Endothelial cell of umbilical vein (primary cell): ENCODE results near the gene GALK2. TPM values are rescaled to one million over a fixed set of nuclear protein-coding genes. Genes with fewer than 3 reads are reported as not detected.

ENCODE experiments used
- BruUV-seq: library from RNA; stranded (reverse); fragments of 400-500 nt; replicated peaks from 2 replicates; lab custom pipeline; 2021; lab: Mats Ljungman, UMichigan
- CTCF ChIA-PET: fragments of 300-600, 350-600 bp; sonication (Branson Sonifier 250); formaldehyde crosslinking; loops from one replicate; lab custom pipeline; 2021; ENCODE audit warnings: antibody characterized with exemption, inconsistent platforms; lab: Charles Lee
- POLR2A ChIA-PET: fragments of 300-600, 350-600 bp; sonication (Branson Sonifier 250); formaldehyde crosslinking; loops from one replicate; lab custom pipeline; 2021; ENCODE audit warnings: antibody characterized with exemption, inconsistent platforms; lab: Charles Lee
- DNase-seq: peaks from one replicate; pipeline ENCODE4 v3.0.0-alpha.2; 2011; ENCODE audit warnings: low read depth, low spot score
- FAIRE-seq: peaks from 2 replicates; lab custom pipeline; 2011; peaks lifted over from hg19 to GRCh38; lab: Jason Lieb, UNC
- H2AFZ ChIP-seq: 2 replicates; pipeline ENCODE4 v1.6.0; 2012; ENCODE audit warnings: low read depth, low read length, control low read depth, inconsistent platforms
- H3K27ac ChIP-seq: 2 replicates; pipeline ENCODE4 v1.5.1; 2011; ENCODE audit warnings: low read depth, mild to moderate bottlenecking, control low read depth, low read length, moderate library complexity; ENCODE audit not compliant: insufficient read depth
- H3K27me3 ChIP-seq, 2 experiments: 2 replicates each; pipeline versions ENCODE4 v1.6.0 to v1.6.1; 2011; ENCODE audit warnings: low read length in 2 of 2, mixed read lengths in 1 of 2; ENCODE audit not compliant: control insufficient read depth in 2 of 2, insufficient read depth in 2 of 2
- H3K36me3 ChIP-seq, 2 experiments: 2 replicates in 1 of 2; 3 replicates in 1 of 2; pipeline ENCODE4 v1.5.1; 2011; ENCODE audit warnings: low read length in 2 of 2, mild to moderate bottlenecking in 1 of 2, moderate library complexity in 1 of 2; ENCODE audit not compliant: control insufficient read depth in 2 of 2, insufficient read depth in 2 of 2; ENCODE audit errors: extremely low read depth in 1 of 2
- H3K4me1 ChIP-seq: 3 replicates; pipeline ENCODE4 v1.5.1; 2011; ENCODE audit warnings: mild to moderate bottlenecking, low read length; ENCODE audit not compliant: control insufficient read depth, insufficient read depth; ENCODE audit errors: extremely low read depth
- H3K4me2 ChIP-seq: 2 replicates; pipeline ENCODE4 v1.6.1; 2011; ENCODE audit warnings: low read length, control low read depth, mixed read lengths; ENCODE audit not compliant: insufficient read depth
- H3K4me3 ChIP-seq, 3 experiments: fragments of 200-600 bp in 1 of 3; sonication (generic), shearing (Covaris generic) in 1 of 3; replicated peaks in 1 of 3; 2 replicates each; pipeline ENCODE4 v1.5.1; 2011 to 2016; ENCODE audit warnings: control low read depth in 3 of 3, low read length in 3 of 3, mild to moderate bottlenecking in 2 of 3, inconsistent platforms in 1 of 3, low read depth in 1 of 3, moderate library complexity in 1 of 3; ENCODE audit not compliant: insufficient read depth in 1 of 3
- H3K79me2 ChIP-seq: 2 replicates; pipeline ENCODE4 v1.6.0; 2012; ENCODE audit warnings: low read length, inconsistent platforms; ENCODE audit not compliant: control insufficient read depth, insufficient read depth
- H3K9ac ChIP-seq: replicated peaks from 2 replicates; pipeline ENCODE3; 2011; ENCODE audit warnings: low read length, control low read depth; ENCODE audit not compliant: insufficient read depth; ENCODE audit errors: extremely low read depth
- H3K9me1 ChIP-seq: replicated peaks from 3 replicates; pipeline ENCODE4 v1.6.0; 2011; ENCODE audit warnings: mild to moderate bottlenecking, low read length; ENCODE audit not compliant: control insufficient read depth, insufficient read depth; ENCODE audit errors: extremely low read depth
- H3K9me3 ChIP-seq: replicated peaks from 2 replicates; pipeline ENCODE4 v1.5.1; 2012; ENCODE audit warnings: low read length, inconsistent platforms; ENCODE audit not compliant: control insufficient read depth, insufficient read depth
- H4K20me1 ChIP-seq: replicated peaks from 2 replicates; pipeline ENCODE3; 2011; ENCODE audit warnings: mild to moderate bottlenecking, low read length; ENCODE audit not compliant: control insufficient read depth, insufficient read depth; ENCODE audit errors: extremely low read depth
- CTCF ChIP-seq, 2 donors: IDR thresholded peaks; 1 replicate in 1 of 2; 2 replicates in 1 of 2; pipeline ENCODE4 v1.5.1; 2011; ENCODE audit warnings: low read length in 2 of 2, mild to moderate bottlenecking in 2 of 2, moderate library complexity in 2 of 2, control low read depth in 1 of 2, inconsistent platforms in 1 of 2, low read depth in 1 of 2; ENCODE audit not compliant: insufficient read depth in 1 of 2; ENCODE audit errors: extremely low read depth in 1 of 2
- EZH2 ChIP-seq: IDR thresholded peaks from 2 replicates; pipeline ENCODE4 v1.6.1; 2012; ENCODE audit warnings: borderline replicate concordance, low read depth, mild to moderate bottlenecking, moderate library complexity, low read length, inconsistent platforms; ENCODE audit not compliant: severe bottlenecking
- FOS ChIP-seq: IDR thresholded peaks from 2 replicates; pipeline ENCODE4 v1.6.1; 2011; ENCODE audit warnings: mild to moderate bottlenecking, low read length, moderate library complexity, borderline replicate concordance; ENCODE audit not compliant: insufficient read depth
- GATA2 ChIP-seq: IDR thresholded peaks from 2 replicates; pipeline ENCODE4 v1.7.0; 2011; ENCODE audit warnings: low read depth, mild to moderate bottlenecking, moderate library complexity, mixed read lengths, low read length; ENCODE audit not compliant: insufficient read length, insufficient read depth
- JUN ChIP-seq: IDR thresholded peaks from 2 replicates; pipeline ENCODE4 v1.6.1; 2011; ENCODE audit warnings: borderline replicate concordance, low read depth; ENCODE audit not compliant: insufficient read length, insufficient read depth
- MAX ChIP-seq: IDR thresholded peaks from 2 replicates; pipeline ENCODE4 v1.6.1; 2011; ENCODE audit not compliant: insufficient read depth, insufficient read length
- MYC ChIP-seq: IDR thresholded peaks from one replicate; pipeline ENCODE4 v1.6.1; 2011; ENCODE audit warnings: mild to moderate bottlenecking, low read depth, low read length
- POLR2A ChIP-seq: IDR thresholded peaks from 2 replicates; pipeline ENCODE4 v1.6.1; 2012; ENCODE audit warnings: low read depth, mild to moderate bottlenecking, control low read depth, low read length
- POLR2AphosphoS5 ChIP-seq: IDR thresholded peaks from 2 replicates; pipeline ENCODE4 v1.6.1; 2012; ENCODE audit warnings: low read depth, mild to moderate bottlenecking, control low read depth, low read length, moderate library complexity; ENCODE audit not compliant: insufficient read depth
- dilution Hi-C: fragments of 300-500 bp; cut with MboI; formaldehyde crosslinking; loops from one replicate; pipeline ENCODE4 v1.15.0; 2019; ENCODE audit warnings: low sequenced_read_pairs; ENCODE audit not compliant: extremely low pct_ligation_motif_present
- intact Hi-C: fragments of 100-400 bp; cut with micrococcal nuclease; formaldehyde crosslinking; loops from one replicate; pipeline ENCODE4 v1.10.0; 2022
- polyA plus RNA-seq, 4 experiments: library from polyadenylated mRNA; depleted of rRNA in 3 of 4; stranded (reverse) in 3 of 4; unstranded in 1 of 4; fragments of >200 nt; gene quantifications; 2 replicates each; pipeline versions ENCODE4 v1.2.1 to v1.2.3, GENCODE V29; 2011 to 2012; ENCODE audit warnings: missing spikeins in 1 of 4
- total RNA-seq: library from RNA; stranded (reverse); gene quantifications from 2 replicates; pipeline ENCODE4 v1.2.3, GENCODE V29; 2021

Gene GALK2
- total and polyA plus RNA-seq, 2 donors (not counting 3 experiments of a cell fraction or from before 2014, with no cell fraction given), result 19.9 to 31.3 TPM

- Histone ChIP-seq H2AFZ (no peak overlapping the region), H3K9me3 (no peaks in the 10 kb centered on the region), H3K36me3 (no peaks in the 10 kb centered on the region), H3K9ac (no peak overlapping the region), H3K9me1 (no peaks in the 10 kb centered on the region), H3K79me2 (peaks cover 15% of the 10 kb centered on the region), H3K27me3 (no peaks in the 10 kb centered on the region), H3K4me3 (no peak overlapping the region), H3K4me1 (no peaks in the 10 kb centered on the region), H3K4me2 (no peak overlapping the region), H4K20me1 (no peaks in the 10 kb centered on the region), H3K27ac (no peak overlapping the region)
- TF ChIP-seq FOS (no peak), MAX (no peak), POLR2AphosphoS5 (no peak), GATA2 (no peak), POLR2A (no peak), EZH2 (no peak), JUN (no peak), CTCF (IDR thresholded peaks at IDR 0.05; ENCODE audit: extremely low read depth in 1 of 2, insufficient read depth in 1 of 2, low read depth in 1 of 2, low read length in 2 of 2) (no peak), MYC (no peak)
- POLR2A ChIA-PET, result interaction anchor here (0.6 to 0.7 kb wide), 2 partner anchors 45 to 302 kb away, joined by 3 to 7 read pairs; partner anchors contain the start of gene EID1
- dilution Hi-C loops (no loop called here), intact Hi-C loops (no loop called here)
- CTCF ChIA-PET, result interaction anchor here (1.1 to 1.5 kb wide), 2 partner anchors 17 to 34 kb away, joined by 3 to 4 read pairs; no protein-coding TSS in a partner anchor
- DNase-seq (no peak), FAIRE-seq (no peak)
- no TSS peak for BruUV-seq
Observed at GRCh38 chr15:49179433-49180190, 9.6 kb downstream of the GALK2 start.
